ENCODE results near the gene NEU1.

DNA sequence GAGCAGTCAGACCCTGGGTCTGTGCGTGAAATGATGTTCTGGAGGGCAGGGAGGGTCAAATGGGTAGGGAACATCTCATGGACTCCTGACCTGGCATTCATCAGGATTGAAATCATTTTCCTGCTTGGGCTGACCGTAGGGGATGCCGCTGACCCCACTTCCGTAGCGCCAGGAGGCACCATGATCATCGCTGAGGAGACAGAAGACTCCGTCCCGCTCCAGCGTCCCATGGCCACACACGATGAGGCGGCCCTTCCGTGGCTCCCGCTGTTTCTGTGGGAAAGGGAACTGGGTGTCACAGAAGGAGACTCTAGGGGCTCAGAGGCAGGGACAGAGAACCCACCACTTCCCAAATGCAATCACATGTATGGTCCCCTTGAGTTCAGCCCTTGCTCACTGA lies 2.3 kb downstream of the NEU1 start:
- TF ChIP-seq, protein P1, sequence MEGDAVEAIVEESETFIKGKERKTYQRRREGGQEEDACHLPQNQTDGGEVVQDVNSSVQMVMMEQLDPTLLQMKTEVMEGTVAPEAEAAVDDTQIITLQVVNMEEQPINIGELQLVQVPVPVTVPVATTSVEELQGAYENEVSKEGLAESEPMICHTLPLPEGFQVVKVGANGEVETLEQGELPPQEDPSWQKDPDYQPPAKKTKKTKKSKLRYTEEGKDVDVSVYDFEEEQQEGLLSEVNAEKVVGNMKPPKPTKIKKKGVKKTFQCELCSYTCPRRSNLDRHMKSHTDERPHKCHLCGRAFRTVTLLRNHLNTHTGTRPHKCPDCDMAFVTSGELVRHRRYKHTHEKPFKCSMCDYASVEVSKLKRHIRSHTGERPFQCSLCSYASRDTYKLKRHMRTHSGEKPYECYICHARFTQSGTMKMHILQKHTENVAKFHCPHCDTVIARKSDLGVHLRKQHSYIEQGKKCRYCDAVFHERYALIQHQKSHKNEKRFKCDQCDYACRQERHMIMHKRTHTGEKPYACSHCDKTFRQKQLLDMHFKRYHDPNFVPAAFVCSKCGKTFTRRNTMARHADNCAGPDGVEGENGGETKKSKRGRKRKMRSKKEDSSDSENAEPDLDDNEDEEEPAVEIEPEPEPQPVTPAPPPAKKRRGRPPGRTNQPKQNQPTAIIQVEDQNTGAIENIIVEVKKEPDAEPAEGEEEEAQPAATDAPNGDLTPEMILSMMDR (conservative IDR thresholded peaks at IDR 0.05; ENCODE audit: low read length): no peak
- no peak for TF ChIP-seq EZH2phosphoT487 (IDR thresholded peaks at IDR 0.05; ENCODE audit: borderline replicate concordance, low read depth, low read length)

Data from OCI-LY7 (cell line).